HG03432 (cell line): ENCODE results near the gene CTAGE8.
A peak's percentile ranks its signal among the peaks of the same experiment; 100 is the strongest.
"Not testable (repeated sequence)": the region's sequence is repeated elsewhere in the genome, so short reads cannot be mapped to it uniquely, and the experiment has no call there.

Source experiments
- ATAC-seq: cut with Tn5 transposase; IDR thresholded peaks from one replicate; pipeline ENCODE4 v1.9.1; 2021; ENCODE audit warnings: mild to moderate bottlenecking, moderate library complexity; ENCODE audit not compliant: unreplicated experiment

The CTAGE8 gene, protein sequence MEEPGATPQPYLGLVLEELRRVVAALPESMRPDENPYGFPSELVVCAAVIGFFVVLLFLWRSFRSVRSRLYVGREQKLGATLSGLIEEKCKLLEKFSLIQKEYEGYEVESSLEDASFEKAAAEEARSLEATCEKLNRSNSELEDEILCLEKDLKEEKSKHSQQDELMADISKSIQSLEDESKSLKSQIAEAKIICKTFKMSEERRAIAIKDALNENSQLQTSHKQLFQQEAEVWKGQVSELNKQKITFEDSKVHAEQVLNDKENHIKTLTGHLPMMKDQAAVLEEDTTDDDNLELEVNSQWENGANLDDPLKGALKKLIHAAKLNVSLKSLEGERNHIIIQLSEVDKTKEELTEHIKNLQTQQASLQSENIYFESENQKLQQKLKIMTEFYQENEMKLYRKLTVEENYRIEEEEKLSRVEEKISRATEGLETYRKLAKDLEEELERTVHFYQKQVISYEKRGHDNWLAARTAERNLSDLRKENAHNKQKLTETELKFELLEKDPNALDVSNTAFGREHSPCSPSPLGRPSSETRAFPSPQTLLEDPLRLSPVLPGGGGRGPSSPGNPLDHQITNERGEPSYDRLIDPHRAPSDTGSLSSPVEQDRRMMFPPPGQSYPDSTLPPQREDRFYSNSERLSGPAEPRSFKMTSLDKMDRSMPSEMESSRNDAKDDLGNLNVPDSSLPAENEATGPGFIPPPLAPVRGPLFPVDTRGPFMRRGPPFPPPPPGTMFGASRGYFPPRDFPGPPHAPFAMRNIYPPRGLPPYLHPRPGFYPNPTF

DNA sequence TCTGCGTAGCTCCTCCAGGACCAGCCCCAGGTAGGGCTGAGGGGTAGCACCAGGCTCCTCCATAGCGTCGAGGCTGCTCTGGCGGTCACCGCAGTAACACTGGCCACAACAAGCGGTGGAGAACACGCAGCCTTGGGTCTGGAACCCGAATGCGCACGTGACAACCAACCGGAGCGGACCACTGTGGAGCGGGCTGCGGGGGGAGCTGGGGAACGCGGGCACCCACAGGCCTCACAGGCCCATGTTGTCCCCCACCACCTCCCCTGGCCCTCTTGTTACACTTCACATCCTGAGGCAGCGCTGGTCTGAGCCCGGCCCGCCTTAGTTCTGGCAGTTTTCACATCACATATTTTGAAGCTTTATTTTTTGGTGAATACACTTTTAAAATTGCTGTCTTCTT, at the start of gene CTAGE8:
Gene CTAGE8 (minus strand): TSS at position 101 of the 400 bp plus-strand sequence. CDS start 38 bp downstream, at position 63.
- not testable (repeated sequence) for ATAC-seq

DNA sequence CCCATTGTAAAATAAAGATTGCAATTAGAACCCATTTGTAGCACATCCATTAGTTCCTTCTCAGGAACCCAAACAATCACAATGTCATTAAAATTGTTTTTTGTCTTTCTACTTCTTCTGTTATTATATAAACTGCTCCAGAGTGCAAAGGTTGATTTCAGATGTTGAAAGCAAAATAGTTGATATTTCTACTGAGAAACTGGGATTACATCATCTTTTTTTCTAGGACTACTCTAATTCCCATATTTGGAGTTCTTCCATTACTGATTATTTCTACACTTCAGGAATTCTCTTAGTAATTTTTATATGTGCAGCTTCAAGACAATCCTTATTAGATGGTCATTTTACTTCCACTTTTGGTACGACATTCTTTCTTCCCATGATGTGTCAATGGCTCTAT, 48.4 kb upstream of the CTAGE8 start:
- not testable (repeated sequence) for ATAC-seq

DNA sequence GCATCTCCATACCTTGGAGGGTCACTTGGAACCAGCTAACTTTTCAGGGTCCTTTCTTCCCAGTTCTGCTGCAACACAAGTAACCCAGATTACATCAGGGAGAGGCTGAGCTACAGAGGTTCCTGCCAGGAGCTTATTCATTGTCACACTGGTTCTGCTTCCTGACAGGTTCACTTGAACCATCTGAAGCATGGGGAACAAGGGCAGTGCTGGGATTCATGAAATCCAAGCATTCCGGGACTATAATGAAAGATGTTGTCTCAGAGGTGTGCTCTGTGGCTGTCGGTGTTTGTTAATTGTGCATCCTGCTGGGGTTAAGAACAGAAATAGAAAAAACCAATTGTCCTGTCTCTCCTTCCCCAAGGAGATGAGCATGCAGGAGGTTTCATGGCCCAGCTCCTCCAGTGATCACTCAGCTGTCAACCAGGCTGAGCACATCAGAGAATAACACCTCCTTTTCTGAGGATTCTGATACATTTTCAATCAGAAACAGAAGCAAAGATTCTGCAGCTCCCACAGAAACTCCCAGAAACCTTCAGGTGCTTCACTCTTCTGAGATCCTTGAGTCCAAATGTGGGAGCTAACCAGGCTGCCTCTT, 42.9 kb upstream of the CTAGE8 start, which contains the start of gene OR2A1:
Gene OR2A1 (plus strand): TSS at position 548 of the 598 bp plus-strand sequence. CDS start 5,706 bp downstream, outside the sequence.
- ATAC-seq = not testable (repeated sequence)

DNA sequence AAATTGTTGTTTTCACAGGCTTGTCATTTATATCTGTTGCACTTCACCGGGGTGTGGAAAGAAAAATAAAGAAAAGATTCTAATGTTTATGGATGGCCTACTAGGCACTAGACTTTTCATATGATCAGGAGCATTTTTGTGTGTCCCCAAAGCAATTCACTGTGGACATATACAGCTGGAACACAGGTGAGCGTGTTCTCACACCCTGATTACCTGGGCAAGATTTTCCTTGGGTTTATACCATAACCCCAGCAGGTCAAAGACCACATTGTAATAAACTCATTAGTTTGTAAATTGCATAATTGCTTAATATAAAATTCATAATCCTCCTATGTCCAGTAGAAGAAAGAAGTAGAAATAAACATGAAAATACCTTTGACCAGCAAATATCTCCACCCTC, 42.1 kb upstream of the CTAGE8 start:
- not testable (repeated sequence) for ATAC-seq

DNA sequence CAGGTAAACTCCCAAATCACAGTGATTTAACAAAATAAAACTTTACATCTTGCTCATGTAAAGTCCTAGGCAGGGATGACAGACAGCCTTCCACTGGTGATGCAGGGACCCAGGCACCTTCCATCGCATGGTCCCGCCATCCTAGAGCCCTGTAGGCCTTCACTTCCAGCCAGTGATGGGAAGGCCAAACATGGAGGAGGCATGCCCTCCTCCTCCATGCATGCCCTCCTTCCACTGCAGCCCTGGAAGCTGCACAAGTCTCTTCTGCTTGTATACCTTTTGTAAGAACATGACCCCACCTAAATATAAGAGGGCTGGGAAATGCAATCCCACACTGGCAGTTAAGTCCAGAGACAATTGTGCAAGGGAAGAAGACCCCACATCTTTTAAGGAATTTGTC, 40.6 kb upstream of the CTAGE8 start:
- not testable (repeated sequence) for ATAC-seq

DNA sequence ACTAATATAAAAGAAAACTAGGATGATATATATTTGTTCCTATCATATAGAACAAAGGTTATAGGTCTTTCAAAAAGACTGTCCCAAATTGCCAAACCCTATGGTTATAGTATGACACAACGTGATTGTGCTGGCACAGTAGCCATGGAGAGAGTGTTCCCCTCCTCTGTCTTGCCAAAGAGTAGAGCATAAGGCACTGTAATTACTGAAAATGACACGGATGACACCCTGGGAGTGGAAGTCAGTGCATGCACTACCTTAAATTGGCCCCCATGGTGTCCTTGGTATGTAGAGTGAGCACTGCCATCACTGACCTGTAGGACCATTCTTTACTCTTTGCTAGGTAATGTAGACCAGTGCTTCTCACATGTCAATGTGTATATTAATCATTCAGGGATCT, 36.1 kb upstream of the CTAGE8 start:
- not testable (repeated sequence) for ATAC-seq

DNA sequence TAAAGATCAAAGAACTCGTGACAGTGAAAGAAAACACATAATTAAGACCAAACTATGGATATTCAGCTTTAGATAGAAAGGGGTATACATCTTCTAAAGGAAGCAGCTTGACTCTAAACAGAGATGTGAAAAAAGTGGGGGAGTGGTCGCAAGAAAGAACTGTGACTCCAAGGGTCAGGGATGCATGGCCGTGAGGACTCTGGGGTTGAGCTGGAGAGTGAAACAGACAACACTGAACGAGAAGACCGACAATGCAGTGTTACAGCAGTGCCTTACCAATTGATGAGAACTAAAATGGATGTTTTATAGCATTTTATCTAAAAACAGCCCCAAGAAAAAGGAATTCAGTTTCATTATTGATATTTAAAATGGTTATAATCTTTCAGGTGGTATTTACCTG, 34.5 kb upstream of the CTAGE8 start:
- ATAC-seq = not testable (repeated sequence)

DNA sequence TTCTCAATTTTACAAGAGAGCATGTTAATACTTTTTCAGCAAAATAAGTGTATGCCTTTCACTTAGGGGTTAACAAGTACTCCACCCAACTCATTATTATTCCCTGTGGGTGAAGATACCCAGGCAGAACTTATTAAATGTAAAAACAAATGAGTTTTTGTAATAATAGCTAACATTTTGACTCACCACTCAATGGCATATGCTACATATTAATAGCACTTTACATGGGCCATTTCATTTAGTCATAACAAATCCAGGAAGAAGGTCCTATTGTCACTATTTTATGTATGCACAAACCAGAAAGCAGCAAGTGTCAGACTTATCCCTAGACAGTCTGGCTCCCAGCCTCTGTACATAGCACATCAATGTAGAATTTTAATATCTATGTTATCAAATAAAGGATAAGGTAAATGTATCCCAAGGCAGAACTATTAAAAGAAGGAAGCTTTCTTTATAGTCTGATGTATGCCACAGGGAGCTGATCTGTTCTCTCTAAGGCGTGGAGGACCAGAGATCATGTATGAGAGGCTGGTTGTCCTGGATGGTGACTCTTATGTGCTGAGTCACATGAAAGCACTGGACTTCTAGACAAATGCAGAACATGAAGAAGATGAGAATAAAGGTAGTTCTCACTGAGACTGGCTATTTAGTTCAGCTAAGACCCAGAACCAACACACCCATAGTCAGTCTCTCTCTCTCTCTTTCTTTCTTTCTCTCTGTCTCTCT, 33.7 kb upstream of the CTAGE8 start:
- not testable (repeated sequence) for ATAC-seq

DNA sequence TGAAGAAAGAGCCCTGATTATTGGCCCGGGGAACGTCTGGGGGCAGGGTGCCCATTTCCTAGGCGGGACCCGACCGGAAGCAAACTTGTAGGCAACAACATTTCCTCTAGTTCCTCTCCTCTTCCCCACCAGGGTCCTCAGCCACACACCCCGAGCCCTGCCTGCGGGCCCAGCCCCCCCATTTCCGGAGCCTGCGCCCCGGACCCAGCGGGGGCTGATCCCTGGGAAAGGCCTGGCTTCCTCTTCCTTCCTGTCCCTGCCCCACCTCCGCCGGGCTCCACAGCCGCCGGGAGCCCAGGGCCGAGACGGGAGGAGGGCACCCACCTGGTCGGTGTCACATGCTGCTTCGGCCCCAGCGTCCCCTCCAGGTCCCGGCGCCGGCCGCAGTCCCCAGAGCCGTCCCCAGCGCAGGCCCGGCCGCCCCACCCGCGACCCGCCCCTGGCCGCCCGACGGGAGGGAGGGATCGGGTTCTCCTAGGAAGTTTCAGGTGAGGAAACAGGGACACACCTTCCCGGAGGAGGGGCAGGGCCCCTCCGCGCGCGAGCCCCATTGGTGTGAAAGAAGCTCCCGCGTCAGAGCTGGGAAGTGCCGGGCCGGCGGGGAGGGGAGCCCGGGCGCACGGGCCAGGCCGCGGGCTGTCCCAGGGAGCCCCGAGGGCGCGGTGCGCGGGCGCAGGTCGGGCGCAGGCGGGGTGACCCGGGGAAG, 24.9 kb upstream of the CTAGE8 start:
- peak; percentile 83 for ATAC-seq

DNA sequence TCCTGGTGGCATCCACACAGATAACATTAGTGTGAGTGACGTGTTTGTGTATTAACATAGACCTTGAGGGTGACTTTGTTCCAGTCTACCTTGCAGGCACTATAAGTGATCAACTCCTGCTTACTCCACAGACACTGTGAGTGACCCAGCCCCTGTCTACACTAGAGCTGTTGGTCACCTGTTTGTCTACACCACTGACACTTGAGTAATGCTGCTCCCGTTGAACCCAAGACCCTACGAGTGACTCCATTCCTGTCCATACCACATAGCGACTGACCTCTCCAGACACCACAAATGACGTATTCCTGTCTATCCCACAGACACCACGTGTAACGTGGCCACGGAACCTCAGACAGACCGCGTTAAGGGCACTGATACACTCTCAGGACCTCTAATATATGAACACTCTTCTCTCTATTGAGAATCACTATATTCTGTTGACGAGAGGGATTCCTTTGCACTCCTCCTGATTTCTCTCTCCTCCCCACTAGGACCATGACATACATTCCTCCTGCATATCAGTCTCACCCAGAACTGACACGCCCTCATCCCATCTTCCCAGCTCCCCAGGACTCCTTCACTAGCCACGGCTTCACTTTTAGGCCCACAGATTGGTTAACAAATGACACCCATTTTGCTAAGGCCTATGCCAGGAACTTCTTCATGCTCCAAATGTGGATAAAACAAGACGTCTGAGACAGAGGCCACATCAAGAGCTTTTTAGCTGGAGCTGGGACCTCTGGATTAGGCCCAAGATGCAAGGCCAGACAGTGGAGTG, 23.5 kb upstream of the CTAGE8 start:
- ATAC-seq = not testable (repeated sequence)

DNA sequence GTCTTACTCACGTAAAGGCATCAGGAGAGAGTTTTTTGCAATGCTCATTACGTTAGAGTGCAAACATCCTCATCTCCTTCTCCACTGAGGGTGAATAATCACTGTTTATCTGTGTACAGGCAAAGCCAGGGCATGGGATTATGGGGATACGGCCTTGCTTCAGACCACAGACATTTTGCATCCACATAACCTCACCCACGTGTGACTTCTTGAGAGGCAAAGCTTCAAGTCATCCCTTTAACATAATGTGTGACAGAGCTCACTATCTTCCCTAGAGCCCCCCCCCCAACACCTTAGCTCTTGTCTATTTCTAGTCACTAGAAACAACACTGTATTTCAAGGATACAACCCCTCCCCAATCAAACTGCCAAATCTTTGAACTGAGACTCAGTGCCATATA, 22.5 kb upstream of the CTAGE8 start:
- ATAC-seq = not testable (repeated sequence)

DNA sequence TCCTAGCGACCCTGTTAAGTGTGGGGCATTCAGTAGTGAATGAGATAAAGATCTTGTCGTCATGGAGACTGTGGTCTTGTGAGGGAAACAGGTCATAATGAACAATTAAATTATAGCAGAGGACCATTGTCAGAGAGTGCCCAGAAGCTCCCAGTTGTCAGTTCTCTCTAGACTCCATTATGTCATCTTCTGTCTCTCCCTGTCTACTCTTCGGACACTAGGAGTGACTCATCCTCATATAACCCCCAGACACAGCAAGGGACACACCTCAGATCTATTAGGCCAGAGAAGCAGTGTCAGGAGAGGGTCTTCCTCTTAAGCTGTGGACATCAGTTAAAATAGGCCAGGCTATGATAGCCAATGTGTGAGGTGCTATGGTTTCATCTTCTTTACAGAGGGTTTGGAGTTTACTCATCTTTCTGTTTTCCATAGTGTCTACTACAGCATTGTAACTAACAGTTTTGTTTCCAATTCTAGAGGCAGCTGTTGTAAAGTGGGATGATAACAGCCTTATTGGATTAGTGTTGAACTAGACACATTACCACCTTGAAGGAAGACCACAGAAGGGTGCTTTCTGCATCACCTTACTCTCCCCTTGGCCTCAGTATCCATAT, 18.2 kb upstream of the CTAGE8 start:
- not testable (repeated sequence) for ATAC-seq

DNA sequence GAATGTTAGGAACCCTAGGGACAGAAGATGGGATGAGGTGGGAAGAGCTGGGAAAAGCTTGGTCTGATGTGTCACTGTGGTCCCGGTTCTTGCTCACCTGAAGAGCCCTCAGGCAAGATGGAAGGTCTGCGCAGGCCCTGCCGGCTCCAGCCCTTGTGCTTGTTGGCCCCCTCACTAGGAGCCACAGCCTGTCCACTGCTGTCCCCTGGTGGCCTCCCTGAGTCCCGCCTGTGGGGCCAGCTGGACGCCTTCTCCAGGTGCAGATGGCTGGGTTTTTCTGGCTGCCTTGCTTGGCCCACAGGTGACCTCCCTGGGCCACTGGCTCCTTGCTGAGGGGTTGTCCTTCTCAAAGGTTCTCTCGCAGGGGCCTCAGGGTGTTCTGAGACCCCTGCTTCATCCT, 14.6 kb upstream of the CTAGE8 start:
- not testable (repeated sequence) for ATAC-seq

DNA sequence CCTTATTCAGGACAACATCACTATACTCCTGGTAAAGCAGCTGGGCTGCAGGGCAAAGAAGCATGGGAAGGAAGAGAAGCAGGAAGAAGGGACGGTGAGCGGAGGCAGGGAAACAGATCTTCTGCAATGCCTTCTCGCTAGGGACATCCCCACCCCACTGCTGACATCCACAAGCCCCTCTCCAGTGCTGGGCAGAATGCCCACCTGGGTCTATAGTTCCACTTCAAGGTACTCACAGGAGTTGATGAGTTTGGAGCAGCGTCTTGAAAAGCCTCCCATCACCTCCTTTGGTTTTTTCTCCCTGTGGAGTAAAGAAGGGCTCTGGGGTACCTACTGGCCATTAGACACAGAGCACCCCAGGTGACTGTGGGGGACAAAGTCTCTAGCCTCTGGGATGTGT, 13.4 kb upstream of the CTAGE8 start:
- ATAC-seq = not testable (repeated sequence)

DNA sequence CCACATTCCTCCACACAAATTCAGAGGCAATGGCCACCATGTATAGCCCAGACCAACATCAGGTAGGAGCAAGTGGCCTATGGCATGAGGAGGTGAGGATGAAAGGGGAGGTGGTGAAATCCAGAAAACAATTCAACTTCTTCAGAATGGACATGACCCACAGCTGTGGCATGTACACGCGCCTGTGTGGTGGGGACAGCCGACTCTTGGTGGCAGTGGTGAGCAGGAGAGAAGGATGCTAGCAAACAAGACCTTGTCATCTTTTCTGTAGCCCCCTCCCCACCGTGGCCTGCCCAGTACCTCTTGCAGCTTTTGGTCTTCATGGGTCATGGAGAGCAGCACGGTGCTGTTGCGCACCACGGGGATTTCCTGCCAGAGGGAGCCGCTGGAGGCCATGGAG, 12.9 kb upstream of the CTAGE8 start:
- ATAC-seq = not testable (repeated sequence)

DNA sequence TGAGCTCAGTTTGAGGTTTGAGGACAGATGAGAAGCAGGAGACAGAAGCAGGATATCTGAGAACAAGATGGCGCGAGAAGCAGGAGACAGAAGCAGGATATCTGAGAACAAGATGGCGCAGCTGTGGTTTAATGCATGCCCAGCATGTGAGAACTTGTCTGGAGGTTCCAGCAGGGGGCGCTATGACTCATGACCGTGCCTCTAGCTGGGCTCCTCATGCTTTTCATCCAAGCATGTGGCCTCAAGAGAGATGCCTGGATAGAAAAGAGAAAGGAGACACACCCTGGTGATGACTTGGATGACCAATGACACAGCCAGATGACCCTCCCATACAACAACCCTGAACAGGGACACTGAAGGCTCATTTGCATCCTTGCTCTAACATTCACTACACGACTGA, 10.9 kb upstream of the CTAGE8 start:
- ATAC-seq = not testable (repeated sequence)

DNA sequence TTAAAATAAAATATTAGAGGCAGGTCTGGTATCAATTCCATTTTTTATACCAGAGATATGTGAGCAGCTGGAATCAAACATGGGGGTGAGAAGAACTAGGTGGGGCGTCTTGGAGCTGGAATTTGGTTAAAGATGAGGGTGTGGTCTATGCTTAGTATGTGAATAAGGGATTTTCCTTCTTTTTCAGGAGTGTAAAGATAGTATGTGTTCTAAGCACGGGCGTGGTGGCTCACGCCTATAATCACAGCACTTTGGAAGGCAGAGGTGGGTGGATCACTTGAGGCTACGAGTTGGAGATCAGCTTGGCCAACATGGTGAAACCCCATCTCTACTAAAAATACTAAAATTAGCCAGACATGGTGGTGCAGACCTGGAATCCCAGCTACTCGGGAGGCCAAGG, 6.2 kb upstream of the CTAGE8 start:
- not testable (repeated sequence) for ATAC-seq

DNA sequence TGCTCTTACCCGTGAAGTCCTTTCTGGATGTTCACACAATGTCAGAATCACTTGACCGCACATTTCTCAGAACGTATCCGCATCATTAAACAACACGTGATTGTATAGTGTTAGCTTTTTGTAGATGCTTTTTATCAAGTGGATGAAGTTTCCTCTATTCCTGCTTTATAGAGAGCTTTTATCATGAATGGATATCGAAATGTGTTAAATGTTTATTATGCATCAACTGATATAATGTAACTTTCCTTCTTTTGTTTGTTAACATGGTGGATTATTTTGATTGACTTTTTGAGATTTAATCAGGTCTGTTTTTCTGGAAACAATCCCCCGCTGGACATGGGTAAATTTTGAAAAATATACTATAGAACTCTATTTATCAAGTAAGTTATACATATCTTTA, 4.4 kb downstream of the CTAGE8 start, which contains the start of gene OR2A7:
Gene OR2A7 (minus strand): TSS at position 101 of the 400 bp plus-strand sequence. CDS start 5,164 bp downstream, outside the sequence.
- not testable (repeated sequence) for ATAC-seq

DNA sequence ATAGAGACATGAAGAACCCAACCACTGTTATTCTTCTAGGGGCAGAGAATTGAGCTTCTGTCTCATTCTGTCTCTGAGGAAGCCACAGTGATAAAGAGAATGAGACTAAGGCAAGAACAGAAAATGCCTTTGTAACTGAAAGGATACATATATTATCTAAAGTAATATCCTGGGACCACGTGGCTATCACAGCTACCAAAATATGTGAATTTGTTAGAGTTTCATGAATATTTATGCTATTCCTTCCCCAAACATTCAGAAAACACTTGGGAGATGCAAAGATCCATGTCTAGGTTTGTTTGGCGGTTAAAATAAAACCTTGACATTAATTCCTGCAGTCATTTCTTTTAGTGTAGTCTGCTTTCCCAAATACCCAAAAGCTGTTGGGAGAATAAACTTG, 7.0 kb downstream of the CTAGE8 start:
- not testable (repeated sequence) for ATAC-seq
